Heart right ventricle (tissue), 16 donors: ENCODE data around the gene USP6. TPM values are rescaled to one million over a fixed set of nuclear protein-coding genes. Genes with fewer than 3 reads are reported as not detected.
"Not testable (repeated sequence)": the region's sequence is repeated elsewhere in the genome, so short reads cannot be mapped to it uniquely, and the experiment has no call there.

Source experiments
- ATAC-seq, 8 donors: fragments of 200-7000 bp; cut with Tn5 transposase; one replicate each; pipeline ENCODE4 v1.9.1; 2020; ENCODE audit warnings: mild to moderate bottlenecking in 8 of 8, moderate library complexity in 8 of 8, moderate number of reproducible peaks in 1 of 8
- DNase-seq, 2 donors: peaks; one replicate each; pipeline ENCODE4 v3.0.0-alpha.2; 2020
- H3K27ac ChIP-seq, 10 donors: fragments of 200-600 bp; sonication (generic) in 2 of 10; one replicate each; pipeline versions ENCODE4 v1.5.0 to v1.8.0; 2020 to 2022; ENCODE audit warnings: mild to moderate bottlenecking in 3 of 10
- H3K27me3 ChIP-seq, 7 donors: fragments of 200-600 bp; one replicate each; pipeline ENCODE4 v1.8.0; 2021 to 2022; ENCODE audit warnings: mild to moderate bottlenecking in 2 of 7
- H3K36me3 ChIP-seq, 9 donors: fragments of 200-600 bp; sonication (generic) in 1 of 9; one replicate each; pipeline versions ENCODE4 v1.5.0 to v1.8.0; 2020 to 2022; ENCODE audit warnings: mild to moderate bottlenecking in 2 of 9
- H3K4me1 ChIP-seq, 9 donors: fragments of 200-600 bp; sonication (generic) in 1 of 9; one replicate each; pipeline versions ENCODE4 v1.5.0 to v1.8.0; 2020 to 2022; ENCODE audit warnings: mild to moderate bottlenecking in 4 of 9
- H3K4me3 ChIP-seq, 10 donors: fragments of 200-600 bp; sonication (generic) in 2 of 10; one replicate each; pipeline versions ENCODE4 v1.5.0 to v1.8.0; 2020 to 2022; ENCODE audit warnings: mild to moderate bottlenecking in 7 of 10, moderate library complexity in 2 of 10
- H3K9me3 ChIP-seq, 11 donors: fragments of 200-600 bp in 10 of 11; sonication (generic) in 2 of 11; one replicate each; pipeline versions ENCODE4 v1.5.0 to v1.8.0; 2013 to 2022; ENCODE audit warnings: mild to moderate bottlenecking in 2 of 11, control low read depth in 1 of 11, moderate library complexity in 1 of 11
- CTCF ChIP-seq, 9 donors: fragments of 200-600 bp; sonication (generic) in 2 of 9; IDR thresholded peaks; one replicate each; pipeline versions ENCODE4 v1.5.0 to v1.8.0; 2021 to 2022; ENCODE audit warnings: antibody characterized with exemption in 9 of 9, mild to moderate bottlenecking in 5 of 9, moderate library complexity in 1 of 9
- WGBS, 2 donors: extraction: QIAGEN DNeasy Blood & Tissue Kit; methylation state at CpG; one replicate each; pipeline ENCODE4 v1.1.7; 2013; ENCODE audit warnings: inconsistent platforms in 1 of 2; 5-methylcytosine and 5-hydroxymethylcytosine counted together
- intact Hi-C, 10 donors: fragments of 100-400 bp; cut with DNase I; formaldehyde crosslinking; loops; one replicate each; pipeline versions ENCODE4 v1.11.1 to v1.14.2; 2022
- polyA plus RNA-seq, 2 donors: library from polyadenylated mRNA; stranded (reverse); fragments of 200-250 nt; gene quantifications; one replicate each; pipeline ENCODE4 v1.2.3, GENCODE V29; 2013
- total RNA-seq, 10 donors: library from RNA; stranded (reverse); fragmentation: NEBNext Ultra II Directional in 3 of 10; extraction: Animal tissue kit (Norgen Biotek cat#: 25700) in 3 of 10; gene quantifications; one replicate each; pipeline versions ENCODE4 v1.2.1 to v1.2.4, GENCODE V29; 2021 to 2023
- donor health status: Arrhythmogenic right ventricular cardiomyopathy.
- donor health status: ischemic (EF 13 %, LVEDD 7.1; RV severe dilation, severe dysfunction).
- donor health status: healthy with polysubstance abuse.
- donor health status: DM: no; HTN: yes; CAD: no.
- donor health status: DM: no; HTN: no; CAD: no.
- donor health status: ischemic (EF 25% LVEDD 6.9; RV normal size, moderate dysfunction).
- donor health status: ischemic (EF 25% LVEDD 5.7; RV mildly dilated, moderate dysfunction).
- donor health status: healthy.
- donor health status: DM: yes; HTN: yes; CAD: no.
- donor health status: Ischemic cardiomyopathy.
- donor health status: ischemic (EF 35%, LVEDD 5.7; RV mildly dilated, moderate dysfunction).
- donor health status: nonischemic (EF 11% LVEDD 7.7; RV severe dilation, severe dysfunction).
- donor health status: DM: yes; HTN: yes; CAD: no.
- donor health status: PGD.
- donor health status: ischemic (EF 29% LVEDD 5.4; RV normal size, mild dysfunction).
- donor health status: nonischemic (EF 23%, LVEDD 6.1; RV moderate dilation, normal function).

The USP6 gene
- total and polyA plus RNA-seq, 12 donors, result 0.01 to 1.6 (median 0.06) TPM; not detected in 1

- ATAC-seq, result no peak
Measured at GRCh38 chr17:5121186-5121841, 5.5 kb downstream of the USP6 start.

GRCh38 chr17:5122056-5122455, 6.2 kb downstream of the USP6 start:
- ATAC-seq, H3K9me3 ChIP-seq, DNase-seq, intact Hi-C loops: not testable (repeated sequence)
- Histone ChIP-seq H3K36me3 (peaks cover 0 to 17% (median 0%) of the 10 kb centered on the region in 9 donors), H3K27ac (peak overlapping the region in 1 of 10 donors; percentile 44), H3K4me3 (peak overlapping the region in 7 of 10 donors; percentile 45 to 56 (median 52)), H3K27me3 (peaks cover 0 to 54% (median 26%) of the 10 kb centered on the region in 7 donors), H3K4me1 (peaks cover 0 to 12% (median 9%) of the 10 kb centered on the region in 9 donors)
- WGBS, 2 donors, result 74 to 76% methylated on average over 7 of the region's 7 CpGs

More at GRCh38 chr17:5121186-5121841, 5.5 kb downstream of the USP6 start:
- DNase-seq, result no peak
- Histone ChIP-seq H3K4me1 (peaks cover 0 to 18% (median 9%) of the 10 kb centered on the region in 9 donors), H3K9me3 (peaks cover 0 to 8% (median 0%) of the 10 kb centered on the region in 11 donors), H3K4me3 (no peak overlapping the region), H3K27me3 (peaks cover 0 to 60% (median 33%) of the 10 kb centered on the region in 7 donors), H3K36me3 (peaks cover 0 to 17% (median 0%) of the 10 kb centered on the region in 9 donors), H3K27ac (no peak overlapping the region)
- TF ChIP-seq CTCF (IDR thresholded peaks at IDR 0.05), result no peak
- WGBS, 2 donors, result 92% methylated on average over 16 of the region's 16 CpGs
- intact Hi-C loops, result no loop called here

GRCh38 chr17:5122586-5123342, 6.9 kb downstream of the USP6 start:
- no peak for DNase-seq
- H3K9me3 ChIP-seq, result peaks cover 0 to 8% (median 0%) of the 10 kb centered on the region in 11 donors
- ATAC-seq, result peak; percentile 46 to 79 (median 62)
- H3K27ac ChIP-seq, result peak overlapping the region in 2 of 10 donors; percentile 39 to 44
- peaks cover 0 to 54% (median 21%) of the 10 kb centered on the region in 7 donors for H3K27me3 ChIP-seq
- intact Hi-C loops, result no loop called here
- H3K4me3 ChIP-seq, result peak overlapping the region in 9 of 10 donors; percentile 28 to 56 (median 52)
- 1 to 3% methylated on average over 72 to 75 of the region's 75 CpGs for WGBS, 2 donors
- H3K36me3 ChIP-seq, result peaks cover 0 to 17% (median 0%) of the 10 kb centered on the region in 9 donors
- H3K4me1 ChIP-seq, result peaks cover 0 to 11% (median 9%) of the 10 kb centered on the region in 9 donors
- TF ChIP-seq CTCF (IDR thresholded peaks at IDR 0.05), result no peak

GRCh38 chr17:5123343-5124124, 7.7 kb downstream of the USP6 start:
- peaks cover 0 to 11% (median 9%) of the 10 kb centered on the region in 9 donors for H3K4me1 ChIP-seq
- WGBS, 2 donors, result 49% methylated on average over 52 to 53 of the region's 53 CpGs
- peaks cover 0 to 3% (median 0%) of the 10 kb centered on the region in 11 donors for H3K9me3 ChIP-seq
- H3K36me3 ChIP-seq, result peaks cover 0 to 12% (median 0%) of the 10 kb centered on the region in 9 donors
- H3K27ac ChIP-seq, result no peak overlapping the region
- peak in 6 of 8 donors; percentile 11 to 68 (median 31) for ATAC-seq
- peak in 1 of 2 donors; percentile 3 for DNase-seq
- H3K4me3 ChIP-seq, result peak overlapping the region in 9 of 10 donors; percentile 28 to 56 (median 52)
- peaks cover 0 to 53% (median 16%) of the 10 kb centered on the region in 7 donors for H3K27me3 ChIP-seq
- no peak for TF ChIP-seq CTCF (IDR thresholded peaks at IDR 0.05)
- intact Hi-C loops, result no loop called here

- H3K9me3 ChIP-seq, H3K4me3 ChIP-seq, H3K36me3 ChIP-seq, DNase-seq, H3K27ac ChIP-seq, intact Hi-C loops: not testable (repeated sequence)
- peaks cover 0 to 53% (median 14%) of the 10 kb centered on the region in 7 donors for H3K27me3 ChIP-seq
- ATAC-seq, result peak in 4 of 8 donors; percentile 34 to 63 (median 36)
- WGBS, 2 donors, result 65 to 74% methylated on average over 5 of the region's 5 CpGs
- H3K4me1 ChIP-seq, result peaks cover 0 to 11% (median 9%) of the 10 kb centered on the region in 9 donors
Measured at GRCh38 chr17:5124125-5124760, 8.4 kb downstream of the USP6 start.

- H3K36me3 ChIP-seq, DNase-seq: not testable (repeated sequence)
- peaks cover 0 to 53% (median 14%) of the 10 kb centered on the region in 7 donors for H3K27me3 ChIP-seq
Measured at GRCh38 chr17:5124896-5125295, 9.1 kb downstream of the USP6 start.

More at GRCh38 chr17:5124896-5125295, 9.1 kb downstream of the USP6 start:
- 77 to 82% methylated on average over 7 of the region's 7 CpGs for WGBS, 2 donors
- intact Hi-C loops, H3K27ac ChIP-seq, H3K4me3 ChIP-seq, ATAC-seq, H3K9me3 ChIP-seq: not testable (repeated sequence)
- peaks cover 0 to 11% (median 9%) of the 10 kb centered on the region in 9 donors for H3K4me1 ChIP-seq
